Mucosa of descending colon (tissue), 3 donors: ENCODE data around the gene SHISA3. TPM values are rescaled to one million over a fixed set of nuclear protein-coding genes. Genes with fewer than 3 reads are reported as not detected.

ENCODE experiments used
- ATAC-seq: fragments of 200-7000 bp; cut with Tn5 transposase; one replicate; pipeline ENCODE4 v1.9.1; 2020; ENCODE audit warnings: mild to moderate bottlenecking, moderate library complexity
- DNase-seq, 3 donors: peaks; one replicate each; pipeline ENCODE4 v3.0.0-alpha.2; 2020
- H3K36me3 ChIP-seq: fragments of 200-600 bp; one replicate; pipeline ENCODE4 v1.8.0; 2021; ENCODE audit warnings: low read depth, mild to moderate bottlenecking
- H3K4me1 ChIP-seq: fragments of 200-600 bp; one replicate; pipeline ENCODE4 v1.8.0; 2021; ENCODE audit warnings: low read depth, mild to moderate bottlenecking
- H3K4me3 ChIP-seq: fragments of 200-600 bp; one replicate; pipeline ENCODE4 v1.8.0; 2021; ENCODE audit warnings: mild to moderate bottlenecking
- H3K9me3 ChIP-seq: fragments of 200-600 bp; one replicate; pipeline ENCODE4 v1.8.0; 2021; ENCODE audit warnings: mild to moderate bottlenecking
- CTCF ChIP-seq: fragments of 200-600 bp; IDR thresholded peaks from one replicate; pipeline ENCODE4 v1.8.0; 2022; ENCODE audit warnings: antibody characterized with exemption, mild to moderate bottlenecking
- intact Hi-C, 2 donors: fragments of 100-400 bp; cut with DNase I in 1 of 2; cut with micrococcal nuclease in 1 of 2; formaldehyde crosslinking; loops; one replicate each; pipeline versions ENCODE4 v1.11.0 to v1.11.1; 2022; cut with DNase I, micrococcal nuclease
- long read RNA-seq, 2 donors: library from polyadenylated mRNA; unstranded; transcript quantifications; one replicate each; pipeline ENCODE4 v2.0.0, GENCODE V29; 2019 to 2021
- total RNA-seq, 3 donors: library from RNA; stranded (reverse); fragmentation: NEBNext Ultra II Directional in 2 of 3; extraction: Animal tissue kit (Norgen Biotek cat#: 25700) in 2 of 3; gene quantifications; one replicate each; pipeline versions ENCODE4 v1.2.1 to v1.2.4, GENCODE V29; 2021 to 2023
- donor health status: DM: no; HTN: no; CAD: no; lungs with moderate emphysema.
- donor health status: DM: no; HTN: no; CAD: no.
- donor health status: DM: no; HTN: yes; CAD: no.

Gene SHISA3
- total RNA-seq: 1 to 10 TPM in 2 of 3 donors, under 1 TPM in 1; 0.90 to 1.9 (median 1.6) TPM
- long read RNA-seq, donor 1, partial matches to known transcripts: 0 of 3 reads
- long read RNA-seq, donor 1, other reads (novel, unspliced or antisense): 1 of 3 reads
- long read RNA-seq, donor 2, partial matches to known transcripts: 0 of 3 reads
- long read RNA-seq, donor 2, other reads (novel, unspliced or antisense): 0 of 3 reads

DNA sequence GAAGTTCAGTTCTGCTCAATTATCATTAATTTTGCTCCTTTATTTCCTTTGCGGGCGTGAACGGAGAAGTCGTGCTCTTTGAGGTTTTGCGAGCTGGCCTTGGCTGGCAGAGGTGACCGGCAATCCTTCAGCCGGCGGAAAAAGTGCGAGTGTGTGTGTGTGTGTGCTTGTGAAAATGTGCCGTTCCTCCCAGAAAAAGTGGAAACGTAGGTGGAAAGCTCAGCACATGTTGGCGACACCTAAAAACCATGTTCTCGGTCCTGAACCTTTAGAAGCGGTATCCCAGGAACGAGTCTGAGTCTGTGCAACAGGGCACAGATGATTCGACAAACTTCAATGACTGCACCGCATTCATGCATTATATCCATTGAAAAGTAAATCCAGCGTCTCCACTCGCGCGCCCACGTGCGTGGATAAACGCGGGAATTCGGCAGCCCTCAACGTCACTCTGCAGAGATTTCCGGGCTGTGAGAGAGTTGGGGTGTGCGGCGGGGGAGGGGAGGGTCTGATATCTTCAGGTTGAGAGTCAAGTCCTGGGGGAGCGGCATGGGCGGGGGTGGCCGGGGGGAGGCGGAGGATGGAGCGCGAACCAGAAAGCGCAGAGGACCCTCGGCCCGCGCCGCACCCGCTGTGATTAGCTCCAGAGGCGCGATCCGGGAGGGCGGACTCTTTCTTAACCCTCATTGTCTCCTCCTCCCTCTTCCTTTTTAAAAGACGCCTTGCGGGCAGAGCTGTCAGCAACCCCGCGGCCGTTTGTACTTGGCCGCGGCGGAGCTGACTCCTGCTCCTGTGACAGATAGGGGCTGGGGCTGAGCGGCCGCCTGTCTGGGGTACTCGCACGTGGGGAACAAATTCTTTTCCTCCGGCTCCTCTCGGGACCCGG is at the start of gene SHISA3:
Gene SHISA3, plus strand, starts transcription at position 737 of the 883 bp plus-strand sequence. CDS start 569 bp downstream, outside the sequence.
- no peaks in the 10 kb centered on the region for H3K9me3 ChIP-seq
- no peak for TF ChIP-seq CTCF
- H3K36me3 ChIP-seq: no peaks in the 10 kb centered on the region
- H3K4me1 ChIP-seq: peaks cover 30% of the 10 kb centered on the region
- no peak within 1 kb of the TSS for H3K4me3 ChIP-seq
- intact Hi-C loops: no loop called here
- DNase-seq: peak in 2 of 3 donors; percentile 13 to 32
- ATAC-seq: peak; percentile 54

DNA sequence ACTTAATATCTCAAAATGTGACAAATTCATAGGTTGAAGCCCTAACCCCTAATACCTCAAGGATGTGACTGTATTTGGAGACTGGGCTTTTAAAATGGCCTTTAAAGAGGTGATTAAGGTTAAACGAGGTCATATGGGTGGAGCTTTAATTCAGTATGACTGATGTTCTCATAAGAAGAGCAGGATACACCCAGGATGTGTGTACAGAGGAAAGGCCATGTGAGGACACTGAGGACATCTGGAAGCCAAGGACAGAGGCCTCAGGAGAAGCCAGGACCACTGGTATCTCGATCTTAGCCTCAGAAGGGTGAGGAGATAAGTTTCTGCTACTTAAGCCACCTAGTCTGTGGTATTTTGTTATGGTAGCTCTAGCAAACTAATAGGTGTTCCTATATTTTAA is 49.0 kb upstream of the SHISA3 start:
- H3K4me3 ChIP-seq: no peak overlapping the region
- DNase-seq (no peak), ATAC-seq (peak; percentile 69)
- H3K36me3 ChIP-seq: no peaks in the 10 kb centered on the region
- intact Hi-C loops: no loop called here
- no peaks in the 10 kb centered on the region for H3K9me3 ChIP-seq
- no peaks in the 10 kb centered on the region for H3K4me1 ChIP-seq
- no peak for TF ChIP-seq CTCF

GRCh38 chr4:42348692-42349091 is 48.6 kb upstream of the SHISA3 start:
- ATAC-seq: no peak
- Histone ChIP-seq H3K9me3 (no peaks in the 10 kb centered on the region), H3K4me3 (no peak overlapping the region), H3K4me1 (no peaks in the 10 kb centered on the region), H3K36me3 (no peaks in the 10 kb centered on the region)
- DNase-seq: no peak
- no peak for TF ChIP-seq CTCF
- intact Hi-C loops: no loop called here

DNA sequence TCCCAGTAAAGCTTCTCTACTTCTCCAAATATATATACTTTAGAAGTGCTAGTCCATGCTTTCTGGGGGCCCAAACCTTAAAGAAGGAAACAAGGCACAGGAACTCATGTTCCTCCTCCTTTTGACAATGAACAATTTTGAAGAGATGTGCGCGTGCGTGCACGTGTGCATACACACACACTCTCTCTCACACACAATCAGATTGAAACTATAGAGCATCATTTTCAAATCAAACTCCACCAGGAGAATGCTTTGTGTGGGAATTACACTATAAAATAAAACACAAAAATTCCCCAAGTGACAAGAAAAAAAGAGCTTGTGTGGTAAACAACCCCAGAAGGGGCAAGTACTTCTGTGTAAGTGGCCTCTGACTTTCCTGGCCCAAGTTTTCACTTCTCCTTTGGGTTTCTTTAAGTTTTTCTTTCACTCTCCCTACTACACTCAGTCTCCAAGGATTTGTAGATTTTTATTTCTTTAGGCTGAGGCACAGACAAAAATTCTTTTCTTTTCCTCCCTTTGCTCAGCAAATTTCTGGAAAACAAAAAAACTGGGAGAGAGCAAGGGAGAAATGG is 46.6 kb upstream of the SHISA3 start:
- DNase-seq (no peak), ATAC-seq (no peak)
- Histone ChIP-seq H3K4me3 (no peak overlapping the region), H3K9me3 (no peaks in the 10 kb centered on the region), H3K4me1 (no peaks in the 10 kb centered on the region), H3K36me3 (no peaks in the 10 kb centered on the region)
- TF ChIP-seq CTCF: no peak
- intact Hi-C loops: no loop called here

- Histone ChIP-seq H3K9me3 (no peaks in the 10 kb centered on the region), H3K4me3 (no peak overlapping the region), H3K36me3 (no peaks in the 10 kb centered on the region), H3K4me1 (no peaks in the 10 kb centered on the region)
- no peak for TF ChIP-seq CTCF
- intact Hi-C loops: no loop called here
- DNase-seq (no peak), ATAC-seq (no peak)
These were observed 45.2 kb upstream of the SHISA3 start for GRCh38 chr4:42352049-42352448.
